IPS DF 4.7 (cell line): ENCODE measurements around the gene IGF2.
"Not testable (repeated sequence)": the region's sequence is repeated elsewhere in the genome, so short reads cannot be mapped to it uniquely, and the experiment has no call there.

Source experiments
- DNase-seq: peaks from one replicate; pipeline ENCODE4 v3.0.0-alpha.2; 2013; ENCODE audit warnings: low spot score; ENCODE audit errors: extremely low read depth

IGF2 gene

DNA sequence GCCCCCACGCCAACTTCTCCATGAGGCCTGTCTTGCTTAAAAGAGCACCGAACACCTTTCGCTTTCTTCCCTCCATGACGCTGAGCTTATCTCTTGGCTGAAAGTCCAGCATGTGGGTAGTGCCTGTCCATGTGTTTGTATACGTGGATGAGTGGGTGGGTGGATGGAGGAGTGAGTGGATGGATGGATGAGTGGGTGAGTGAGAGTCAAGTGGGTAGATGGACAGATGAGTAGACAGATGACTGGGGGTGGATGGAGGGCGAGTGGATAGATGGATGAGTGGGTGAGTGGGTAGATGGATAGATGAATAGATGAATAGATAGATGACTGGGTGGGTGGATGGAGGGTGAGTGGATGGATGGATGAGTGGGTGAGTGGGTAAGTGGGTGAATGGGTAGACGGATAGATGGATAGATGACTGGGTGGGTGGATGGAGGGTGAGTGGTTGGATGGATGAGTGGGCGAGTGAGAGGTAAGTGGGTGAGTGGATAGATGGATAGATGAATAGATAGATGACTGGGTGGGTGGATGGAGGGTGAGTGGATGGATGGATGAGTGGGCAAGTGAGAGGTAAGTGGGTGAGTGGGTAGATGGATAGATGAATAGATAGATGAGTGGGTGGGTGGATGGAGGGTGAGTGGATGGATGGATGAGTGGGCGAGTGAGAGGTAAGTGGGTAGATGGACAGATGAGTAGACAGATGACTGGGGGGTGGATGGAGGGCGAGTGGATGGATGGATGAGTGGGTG is 14.3 kb downstream of the IGF2 start:
- DNase-seq, result not testable (repeated sequence)

- DNase-seq, result no peak
Measured at GRCh38 chr11:2123628-2123960, 15.6 kb downstream of the IGF2 start.

DNA sequence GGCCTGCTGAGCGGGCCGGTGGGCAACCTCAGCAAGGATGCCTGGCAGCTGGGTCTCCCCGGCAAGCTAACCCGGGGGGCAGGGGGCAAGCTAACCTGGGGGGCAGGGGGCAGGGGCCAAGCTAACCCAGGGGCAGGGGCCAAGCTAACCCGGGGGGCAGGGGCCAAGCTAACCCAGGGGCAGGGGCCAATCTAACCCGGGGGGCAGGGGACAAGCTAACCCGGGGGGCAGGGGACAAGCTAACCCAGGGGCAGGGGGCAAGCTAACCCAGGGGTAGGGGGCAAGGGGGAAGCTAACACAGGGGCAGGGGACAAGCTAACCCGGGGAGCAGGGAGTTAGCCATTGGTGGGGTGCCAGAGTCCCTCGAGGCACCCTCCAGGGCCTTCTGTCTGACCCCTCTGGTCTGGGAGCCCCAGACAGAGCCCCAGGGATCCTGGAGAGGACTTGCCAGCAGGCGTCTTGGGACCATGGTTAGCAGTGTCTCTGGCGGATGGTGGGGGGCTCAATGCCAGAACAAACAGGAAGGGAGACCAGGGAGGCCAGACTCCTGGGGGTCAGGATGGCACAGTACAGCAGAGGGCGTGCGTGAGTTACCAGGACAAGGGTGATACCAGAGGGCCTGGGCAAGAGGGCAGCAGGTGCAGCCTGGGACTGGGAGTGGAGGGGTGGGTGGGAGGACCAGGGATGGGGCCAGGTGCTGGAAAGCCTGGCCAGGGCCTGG is 16.1 kb downstream of the IGF2 start:
- DNase-seq, result no peak

- DNase-seq, result no peak
Measured at GRCh38 chr11:2122222-2122906, 16.8 kb downstream of the IGF2 start.

DNA sequence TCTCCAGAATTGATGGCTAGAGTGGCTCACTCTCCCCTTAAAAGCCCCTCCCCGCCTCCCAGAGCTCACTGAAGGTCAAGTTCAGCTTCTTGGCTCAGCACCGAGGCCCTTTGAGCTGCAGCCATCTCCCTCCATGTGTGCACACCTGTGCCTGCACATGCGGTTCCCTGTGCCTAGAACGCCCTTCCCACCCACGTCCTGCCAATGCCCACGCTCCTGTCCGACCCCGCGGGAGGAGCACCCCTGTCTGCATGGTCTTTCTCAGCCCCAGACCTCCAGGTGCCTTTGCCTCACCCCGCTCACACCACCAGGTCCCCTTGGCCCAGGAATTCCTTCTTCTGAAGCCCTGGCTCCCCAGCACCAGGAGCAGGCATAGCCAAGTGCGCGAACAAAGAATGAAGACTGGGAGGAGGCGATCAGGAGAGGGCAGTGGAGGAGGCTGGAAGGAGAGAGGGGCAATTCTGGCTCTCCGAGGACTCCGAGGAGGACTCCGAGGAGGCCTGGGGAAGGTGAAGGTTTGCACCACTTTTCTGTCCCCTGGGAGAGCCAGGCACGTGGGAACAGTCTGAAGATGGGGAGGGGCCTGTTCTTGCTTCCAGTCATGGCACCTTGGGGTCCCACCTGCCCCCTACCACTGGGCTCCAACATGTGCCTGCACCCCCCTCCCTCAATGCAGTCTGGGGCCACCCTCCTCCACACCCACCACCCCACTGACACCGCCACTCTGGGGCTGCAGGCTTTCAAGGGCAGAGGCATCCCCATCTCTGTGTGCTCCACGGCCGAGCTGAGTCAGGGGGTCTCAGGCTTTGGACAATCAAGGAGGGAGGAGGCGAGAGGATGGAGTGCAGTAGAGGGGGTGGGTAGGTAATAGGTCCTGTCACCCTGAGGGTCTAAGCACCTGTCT is 17.7 kb downstream of the IGF2 start:
- no peak for DNase-seq

DNA sequence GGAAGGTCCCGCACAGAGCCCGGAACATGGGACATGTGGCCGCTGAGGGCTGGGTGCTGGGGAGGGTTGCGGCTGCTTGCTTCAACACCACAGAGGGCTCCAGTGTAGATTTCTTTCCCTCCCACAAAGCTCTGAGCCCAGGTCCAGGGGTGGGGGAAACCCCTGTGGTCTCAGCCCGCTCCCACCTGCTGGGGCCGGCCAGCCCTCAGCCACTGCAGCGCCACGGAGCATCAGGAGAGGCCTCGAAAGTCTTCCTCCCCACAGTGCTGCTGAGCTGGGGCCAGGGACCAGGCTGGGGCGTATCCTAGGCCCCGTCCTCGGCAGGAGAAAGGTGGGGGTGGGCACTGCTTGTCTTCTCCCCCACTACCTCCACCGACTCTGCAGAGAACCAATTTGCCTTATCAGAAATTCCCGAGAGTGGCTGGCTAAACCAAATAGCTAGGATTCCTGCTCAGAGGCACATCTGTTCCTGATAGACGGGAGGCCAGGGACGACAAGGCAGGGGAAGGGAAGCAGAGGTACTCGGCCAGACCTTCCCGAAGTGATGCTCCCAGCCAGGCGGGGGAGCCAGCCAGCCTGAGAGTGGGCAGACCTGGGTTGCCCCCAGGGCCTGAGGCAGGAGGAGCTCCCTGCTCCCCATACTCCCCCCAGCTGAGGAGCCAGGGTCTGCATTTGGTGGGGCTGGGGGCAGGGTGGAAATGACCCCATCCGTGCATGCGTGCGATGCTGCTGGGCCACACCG is 18.7 kb downstream of the IGF2 start:
- DNase-seq, result no peak

DNA sequence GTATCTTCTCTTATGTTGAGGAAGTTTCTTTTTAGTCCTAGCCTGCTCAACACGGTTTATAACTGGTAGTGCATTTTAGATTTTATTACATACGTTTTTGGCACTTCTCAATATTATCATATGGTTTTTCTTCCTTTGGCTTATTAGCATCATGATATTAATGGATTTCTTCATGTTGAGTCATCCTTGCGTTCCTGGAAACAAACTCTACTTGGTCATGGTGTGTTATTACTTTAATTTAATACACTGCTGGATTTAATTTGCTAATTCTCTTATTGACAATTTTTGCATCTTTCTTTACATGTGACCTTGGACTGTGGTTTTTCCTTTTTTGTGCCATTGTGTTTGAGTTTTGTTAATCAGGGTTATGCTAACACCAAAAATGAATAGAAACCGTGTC is 20.5 kb downstream of the IGF2 start:
- no peak for DNase-seq

DNA sequence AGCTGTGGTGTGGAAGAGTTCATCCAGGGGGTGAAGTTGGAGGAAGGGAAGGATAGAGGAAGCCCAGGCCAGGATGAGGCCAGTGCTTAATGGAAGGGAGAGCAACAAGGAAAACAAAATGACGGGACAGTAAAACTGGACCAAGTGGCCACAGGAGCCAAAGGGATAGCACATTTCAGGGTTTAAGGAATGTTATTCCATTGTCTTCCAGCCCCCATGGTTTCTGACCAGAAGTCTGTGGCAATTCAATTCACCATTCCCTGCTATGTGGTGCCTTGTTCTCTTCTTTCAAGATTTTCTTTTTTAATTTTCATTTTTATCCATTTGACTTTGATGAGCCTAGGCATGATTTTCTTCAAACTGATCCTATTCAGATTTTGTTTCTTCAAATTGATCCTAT is 22.5 kb downstream of the IGF2 start:
- no peak for DNase-seq

GRCh38 chr11:2115308-2115707 is 23.9 kb downstream of the IGF2 start:
- no peak for DNase-seq

DNA sequence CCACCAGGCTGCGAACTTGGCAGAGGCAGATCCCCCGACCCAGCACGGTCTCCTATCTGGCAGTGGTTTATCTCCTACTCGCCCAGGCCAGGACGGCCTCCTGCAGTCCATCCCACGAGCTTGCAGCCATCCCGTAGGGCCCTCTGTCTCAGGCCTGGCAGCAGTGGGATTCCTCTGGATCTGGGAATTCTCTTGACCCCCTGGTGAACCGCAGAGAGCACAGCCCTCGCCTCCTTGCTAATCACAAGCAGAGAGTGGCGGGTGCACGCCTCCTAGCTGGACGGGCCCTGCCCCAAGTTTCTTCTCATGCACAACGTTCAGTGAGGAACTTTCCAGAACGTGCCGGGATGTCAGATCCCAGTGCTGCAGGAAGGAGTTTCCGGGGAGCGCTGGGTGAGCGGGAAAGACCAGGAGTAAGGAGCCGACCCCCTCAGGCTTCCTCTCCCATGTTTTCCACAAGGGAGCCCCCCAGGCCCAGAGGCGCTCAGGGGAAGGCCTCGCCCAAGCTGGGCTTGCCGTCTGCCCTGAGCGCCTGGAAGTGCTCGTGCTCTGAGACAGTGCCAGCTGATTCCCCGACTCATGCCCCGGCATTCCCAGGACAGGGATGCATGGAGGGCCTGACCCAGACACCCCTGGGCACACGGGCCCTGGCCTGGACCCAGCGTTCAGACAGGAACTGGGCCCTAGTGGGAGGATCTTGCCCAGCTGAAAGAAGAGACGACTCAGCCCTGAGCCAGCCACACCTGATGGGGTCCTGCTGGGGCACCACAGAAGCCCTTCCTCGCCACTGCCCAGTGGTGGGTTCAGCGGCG is 24.6 kb downstream of the IGF2 start:
- no peak for DNase-seq

- DNase-seq, result no peak
Measured at GRCh38 chr11:2113776-2114175, 25.4 kb downstream of the IGF2 start.

- DNase-seq, result no peak
Measured at GRCh38 chr11:2110521-2110920, 28.7 kb downstream of the IGF2 start.

DNA sequence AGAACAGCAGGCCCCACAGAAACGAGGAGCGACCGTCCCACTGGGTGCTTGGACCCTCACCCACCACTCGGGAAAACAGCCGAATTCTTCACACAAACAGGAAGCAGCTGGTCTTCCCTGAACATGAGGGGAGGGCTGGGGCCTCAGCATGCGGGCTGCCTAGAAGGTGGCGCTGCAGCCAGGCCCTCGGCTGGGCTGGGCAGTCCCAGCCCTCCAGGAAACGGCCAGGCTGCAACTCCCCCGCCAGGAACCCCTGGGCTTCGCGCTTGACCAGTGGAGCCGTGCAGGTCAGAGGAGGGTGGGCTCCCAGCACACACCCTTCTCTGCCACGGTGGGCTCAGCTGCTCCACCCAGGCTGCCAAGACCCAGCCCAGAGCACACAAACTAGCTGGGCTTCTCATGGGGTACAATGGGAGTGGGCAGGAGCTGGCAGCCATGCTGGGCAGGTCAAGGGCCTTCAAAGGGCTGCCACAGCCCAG is 29.6 kb downstream of the IGF2 start:
- no peak for DNase-seq

DNA sequence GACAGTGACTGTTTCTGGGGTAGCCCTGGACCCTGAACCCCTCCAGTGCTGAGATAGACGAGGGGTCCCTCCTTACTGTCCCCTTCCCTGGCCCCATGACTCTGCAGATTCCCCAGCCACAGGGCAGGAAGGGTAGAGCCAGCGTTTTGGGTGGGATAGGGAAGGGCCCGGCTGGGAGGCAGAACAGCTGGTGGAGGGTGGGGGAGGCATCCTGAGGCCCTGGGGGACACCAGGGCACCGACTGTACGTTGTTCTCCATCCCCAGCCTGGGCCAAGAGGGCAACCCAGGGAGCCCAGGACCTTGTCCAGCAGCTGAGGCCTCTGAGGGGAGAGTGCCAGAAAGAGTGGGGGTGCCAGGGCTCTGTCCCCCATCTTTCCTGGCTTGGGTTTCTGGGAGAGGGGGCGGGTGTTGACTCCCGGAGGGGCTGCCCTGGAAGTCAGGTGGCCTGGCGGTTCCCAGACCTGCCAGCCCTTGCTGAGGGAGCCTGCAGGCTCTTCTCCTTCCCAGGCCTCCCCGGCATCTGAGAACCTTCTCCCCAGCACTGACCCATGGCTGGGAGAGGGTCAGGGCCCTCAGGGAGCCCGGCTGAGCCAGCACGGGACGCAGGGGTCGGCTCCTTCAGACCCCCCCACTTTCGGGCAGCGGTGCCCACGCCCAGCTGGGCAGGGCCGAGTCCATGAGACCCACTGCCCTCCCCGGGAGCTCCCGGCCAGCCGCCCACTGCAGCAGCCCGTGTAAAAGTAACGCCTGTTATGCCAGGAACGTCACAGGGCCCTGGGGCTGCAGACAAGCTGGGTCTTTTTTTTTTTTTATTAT is 30.3 kb downstream of the IGF2 start:
- DNase-seq, result no peak

DNA sequence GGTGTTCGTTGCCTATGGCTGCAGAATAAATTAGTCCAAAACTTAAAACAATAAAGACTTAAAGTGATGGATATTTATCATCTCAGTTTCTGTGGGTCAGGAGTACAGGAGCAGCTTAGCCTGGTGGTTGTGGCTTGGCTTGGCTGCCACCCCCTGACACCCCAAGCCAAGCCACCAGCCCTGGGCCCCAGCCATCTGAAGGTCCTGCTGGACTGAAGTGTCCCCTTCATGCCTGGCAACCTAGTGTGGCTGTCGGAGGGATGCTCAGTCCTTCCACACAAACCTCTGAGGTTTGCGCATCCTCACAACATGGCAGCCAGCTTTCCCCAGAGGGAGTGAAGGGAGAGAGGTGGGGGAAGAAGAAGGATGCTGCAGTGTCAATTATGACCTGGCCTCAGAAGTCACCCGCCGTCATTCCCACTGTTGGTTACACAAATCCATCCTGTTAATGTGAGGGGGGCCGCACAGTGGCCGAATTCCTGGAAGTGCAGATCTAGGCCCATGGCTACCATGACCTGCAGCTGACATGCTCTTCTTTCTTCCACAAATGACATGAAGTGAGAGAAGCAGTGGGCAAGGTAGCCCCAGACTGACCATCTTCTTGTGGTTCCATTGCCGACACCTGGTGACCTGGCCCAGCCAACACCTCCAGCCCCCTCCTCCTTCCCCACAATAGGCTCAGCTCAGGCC is 31.1 kb downstream of the IGF2 start:
- DNase-seq, result no peak

DNA sequence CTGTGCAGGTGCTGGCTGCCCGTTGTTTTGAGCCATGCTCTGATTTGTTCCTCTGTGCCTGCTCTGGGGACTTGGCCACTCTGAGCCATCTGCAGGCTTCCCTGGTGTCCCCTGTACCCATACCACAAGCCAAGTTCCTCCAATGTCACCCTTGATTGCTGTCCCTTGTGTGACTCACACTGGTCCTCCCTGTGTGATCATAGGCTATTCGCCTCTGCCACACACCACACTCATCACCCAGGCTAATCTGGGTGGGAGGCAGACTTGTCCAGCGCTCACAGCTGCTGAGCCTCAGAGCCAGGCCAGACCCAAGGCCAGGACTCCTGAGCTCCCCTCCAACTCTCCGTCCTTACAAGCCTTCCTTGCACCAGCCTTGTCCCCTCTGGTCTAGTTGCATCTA is 31.7 kb downstream of the IGF2 start:
- no peak for DNase-seq

DNA sequence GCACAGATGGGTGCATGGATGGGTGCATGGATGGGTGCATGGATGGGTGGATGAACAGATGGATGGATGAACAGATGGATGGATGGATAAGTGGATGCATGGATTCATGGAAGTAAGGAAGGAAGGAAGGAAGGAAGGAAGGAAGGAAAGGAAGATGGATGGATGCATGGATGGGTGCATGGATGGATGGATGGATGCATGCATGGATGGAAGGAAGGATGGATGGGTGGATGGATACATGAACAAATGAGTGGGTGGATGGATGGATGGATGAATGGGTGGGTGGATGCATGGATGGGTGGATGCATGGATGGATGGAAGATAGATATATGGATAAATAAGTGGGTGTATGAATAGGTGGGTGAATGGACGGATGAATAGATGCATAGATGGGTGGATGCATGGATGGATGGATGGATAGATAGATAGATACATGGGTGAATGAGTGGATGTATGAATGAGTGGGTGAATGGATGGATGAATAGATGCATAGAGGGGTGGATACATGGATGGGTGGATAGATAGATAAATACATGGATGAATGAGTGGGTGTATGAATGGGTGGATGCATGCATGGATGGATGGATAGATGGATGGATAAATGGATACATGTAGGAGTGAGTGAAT is 32.5 kb downstream of the IGF2 start:
- DNase-seq, result no peak

GRCh38 chr11:2105511-2105910 is 33.7 kb downstream of the IGF2 start:
- no peak for DNase-seq
